GM21619 (cell line): ENCODE data around the gene ATOH8.

Source experiments
- ATAC-seq: cut with Tn5 transposase; IDR thresholded peaks from one replicate; pipeline ENCODE4 v1.9.1; 2021; ENCODE audit not compliant: unreplicated experiment

ATOH8 gene

DNA sequence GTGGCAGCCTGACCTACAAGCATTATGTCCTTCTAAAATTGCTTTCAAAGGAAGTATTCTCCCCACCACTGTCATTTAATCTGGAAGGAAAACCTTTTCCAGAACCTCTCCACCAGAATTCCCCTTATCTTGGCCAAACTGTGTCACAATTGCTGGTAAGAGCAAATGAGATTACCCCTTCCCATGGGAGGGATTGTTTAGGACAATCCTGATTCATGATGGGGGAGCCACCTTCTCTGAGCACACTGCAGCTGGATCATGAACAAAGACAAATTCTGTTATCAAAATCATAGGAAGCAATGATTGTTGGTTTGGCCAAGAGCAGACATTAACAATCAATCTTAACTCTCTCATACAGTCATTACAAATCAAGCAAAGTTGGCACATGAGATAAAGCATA, 18.1 kb upstream of the ATOH8 start:
- ATAC-seq: no peak

DNA sequence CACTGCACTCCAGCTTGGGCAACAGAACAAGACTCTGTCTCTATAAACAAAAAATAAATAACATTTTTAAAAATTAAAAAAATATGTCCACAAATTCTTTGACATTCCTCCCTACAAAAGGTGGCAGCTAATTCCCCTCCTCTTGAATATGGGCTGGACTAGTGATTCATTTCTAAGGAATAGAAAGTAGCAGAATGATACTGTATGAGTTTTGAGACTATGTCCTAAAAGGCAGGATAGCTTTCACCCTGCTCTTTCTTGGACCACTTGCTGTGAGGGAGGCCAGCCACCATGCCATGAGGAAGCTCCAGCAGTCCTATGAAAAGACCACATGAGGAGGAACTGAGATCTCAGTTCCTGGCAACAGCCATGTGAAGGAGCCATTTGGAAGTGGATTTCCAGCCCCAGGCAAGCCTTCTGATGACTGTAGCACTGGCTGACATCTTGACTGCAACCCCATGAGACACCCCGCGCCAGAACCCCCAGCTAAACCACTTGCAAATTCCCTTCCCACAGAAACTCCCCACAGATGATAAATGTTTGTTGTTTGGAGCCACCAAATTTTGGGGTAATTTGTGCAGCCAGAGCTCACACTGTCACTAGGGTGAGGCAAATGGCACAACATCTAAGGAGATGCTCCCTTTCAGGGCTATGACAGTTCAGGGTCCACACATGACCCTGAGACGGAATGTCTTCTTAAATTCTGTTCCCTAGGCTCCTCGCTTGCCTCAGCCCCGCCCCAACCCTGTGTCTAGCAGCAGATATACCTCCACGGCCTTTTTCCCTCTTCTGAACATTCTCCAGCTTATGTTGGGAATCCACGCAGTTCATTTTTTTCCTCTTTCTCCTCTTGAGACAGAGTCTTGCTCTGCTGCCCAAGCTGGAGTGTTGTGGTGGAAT, 17.1 kb upstream of the ATOH8 start:
- ATAC-seq: no peak

DNA sequence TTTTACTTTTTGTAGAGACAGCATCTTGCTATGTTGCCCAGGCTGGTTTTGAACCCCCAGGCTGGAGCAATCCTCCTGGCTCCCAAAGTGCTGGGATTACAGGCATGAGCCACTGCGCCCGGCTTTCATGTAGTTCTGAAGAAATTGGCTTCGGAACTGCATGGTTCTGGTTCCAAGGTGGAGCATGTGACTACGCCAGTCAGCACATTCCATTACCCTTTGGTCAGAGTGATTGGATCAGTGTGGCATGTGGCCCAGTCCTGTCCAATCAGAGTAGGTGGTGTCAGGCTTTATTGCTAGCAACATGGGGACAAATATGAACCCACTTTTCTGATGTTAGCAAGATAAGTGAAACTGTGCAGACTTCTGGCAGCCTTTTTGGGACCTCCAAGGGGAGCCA, 16.3 kb upstream of the ATOH8 start:
- ATAC-seq: no peak

DNA sequence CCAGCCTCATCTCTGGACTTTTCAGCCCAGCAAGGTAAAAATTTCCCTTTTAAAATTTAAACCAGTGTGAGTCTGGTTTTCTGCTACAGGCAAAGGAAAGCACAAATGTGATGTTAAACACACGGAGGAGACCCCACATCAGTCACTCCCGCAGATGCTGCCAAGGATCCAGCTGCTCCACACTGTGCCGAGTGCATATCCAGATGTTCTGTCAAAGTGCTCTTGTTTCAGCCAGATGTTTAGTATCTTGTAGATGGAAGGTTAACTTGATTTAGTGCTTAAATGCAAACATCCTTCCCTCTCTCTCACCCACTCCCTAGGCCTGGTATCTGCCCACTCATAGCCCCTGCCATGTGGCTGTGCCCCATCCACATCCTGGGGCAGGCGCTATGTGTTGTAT, 15.8 kb upstream of the ATOH8 start:
- no peak for ATAC-seq

DNA sequence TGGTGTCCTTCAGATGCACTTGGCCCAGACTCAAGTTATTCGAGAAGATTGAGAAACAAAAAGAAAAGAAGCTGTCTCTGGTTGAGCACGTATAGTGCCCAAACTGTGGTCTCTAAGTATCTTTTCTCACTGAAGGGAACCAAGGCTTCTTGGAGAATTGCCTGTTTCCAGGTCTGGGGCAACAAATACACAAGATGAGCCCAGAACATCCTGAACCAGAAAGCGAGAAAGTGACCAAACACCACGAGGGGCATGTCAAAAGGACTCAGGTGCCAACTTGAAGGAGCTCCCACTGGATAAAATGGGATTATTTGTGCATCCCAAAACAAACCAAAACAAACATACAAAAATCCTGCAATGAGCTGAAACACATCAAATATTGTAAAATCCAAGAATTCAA, 13.6 kb upstream of the ATOH8 start:
- no peak for ATAC-seq

DNA sequence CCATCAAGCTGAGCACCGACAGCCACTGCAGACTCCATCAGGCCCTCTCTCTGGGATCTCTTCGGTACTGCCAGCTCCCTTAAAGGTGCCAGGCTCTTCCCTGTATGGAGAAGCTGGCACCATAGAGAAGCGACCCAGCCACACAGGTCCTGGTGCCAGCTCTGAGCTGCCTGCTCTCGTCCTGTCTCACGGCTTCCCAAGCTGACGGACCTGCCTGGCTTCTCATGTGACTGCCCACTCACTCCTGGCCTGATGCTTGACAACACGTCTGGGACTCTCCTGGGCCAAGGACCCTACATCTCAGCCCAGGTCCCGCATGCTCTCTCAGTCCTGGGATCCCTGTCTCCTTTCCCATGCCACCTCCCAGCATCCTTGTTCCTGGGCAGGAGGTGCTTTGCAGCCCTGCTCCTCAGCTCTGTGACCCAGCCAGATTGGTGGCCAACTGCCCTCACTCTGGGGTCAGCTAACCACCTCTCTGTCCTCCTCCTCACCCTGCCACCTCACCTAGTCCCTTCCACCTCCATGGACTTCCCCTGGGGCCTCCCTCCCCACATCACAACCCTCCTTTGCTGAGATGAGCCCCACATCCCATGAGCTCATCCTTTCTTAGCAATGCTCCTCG, 12.5 kb upstream of the ATOH8 start:
- no peak for ATAC-seq

DNA sequence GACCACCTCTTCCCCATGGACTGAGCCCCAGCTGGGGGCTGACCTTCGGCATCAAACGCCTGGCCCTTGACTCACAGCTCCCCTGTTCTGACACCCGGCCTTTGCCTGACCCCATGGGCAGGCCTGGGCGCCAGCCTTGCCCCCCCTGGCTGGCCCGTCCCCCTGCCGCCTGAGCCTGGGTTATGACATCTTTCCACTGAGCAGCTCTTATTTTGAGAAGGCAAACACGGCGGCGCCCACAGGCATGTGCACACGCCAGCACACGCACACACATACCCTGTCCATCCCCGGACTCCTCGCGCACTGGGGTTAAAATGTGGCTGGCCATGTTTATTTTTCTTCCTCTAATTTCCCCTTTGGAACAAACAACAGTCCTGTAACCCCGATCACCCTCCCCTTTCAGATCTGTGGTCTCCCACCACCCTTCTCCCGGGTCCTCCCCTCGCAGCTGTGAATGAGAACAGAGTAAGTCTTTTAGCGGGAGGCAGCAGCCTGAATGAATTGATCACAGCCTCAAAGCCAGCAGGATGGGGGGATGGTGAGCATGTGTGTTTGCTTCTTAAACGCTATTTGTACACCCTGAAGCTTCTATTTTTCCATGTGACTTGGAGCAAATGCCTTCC, 11.8 kb upstream of the ATOH8 start:
- ATAC-seq: no peak

DNA sequence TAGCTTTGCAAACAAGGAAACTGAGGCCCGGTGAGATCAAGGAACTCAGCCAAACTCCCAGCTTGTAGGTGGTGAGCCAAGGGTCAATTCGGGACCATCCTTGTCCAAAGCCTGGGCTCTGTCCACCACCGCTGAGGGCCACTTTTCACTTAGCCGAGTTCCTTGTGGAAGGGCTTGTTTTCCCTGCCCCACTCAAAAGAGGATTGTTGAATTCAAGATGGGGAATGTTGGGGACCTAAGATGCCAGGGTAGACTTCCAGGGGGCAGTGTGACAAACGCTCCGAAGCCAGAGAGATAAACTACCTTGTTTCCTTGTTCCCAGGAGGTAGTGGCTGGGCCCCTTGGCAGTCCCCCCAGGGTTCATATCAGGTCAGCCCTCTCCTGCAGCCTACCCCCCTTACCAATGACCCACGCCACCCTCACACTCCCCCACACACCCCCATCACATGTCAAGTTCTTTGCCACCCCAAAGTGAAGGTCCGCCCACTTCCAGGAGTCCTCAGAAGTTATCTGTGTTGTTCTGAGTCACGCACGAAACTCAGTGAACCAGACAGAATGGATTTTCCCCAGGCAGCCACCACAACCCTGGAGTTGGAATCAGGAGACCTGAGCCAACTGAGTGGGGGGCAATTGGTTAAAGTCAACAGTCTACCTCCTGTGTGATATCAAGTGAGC, 10.3 kb upstream of the ATOH8 start:
- no peak for ATAC-seq

DNA sequence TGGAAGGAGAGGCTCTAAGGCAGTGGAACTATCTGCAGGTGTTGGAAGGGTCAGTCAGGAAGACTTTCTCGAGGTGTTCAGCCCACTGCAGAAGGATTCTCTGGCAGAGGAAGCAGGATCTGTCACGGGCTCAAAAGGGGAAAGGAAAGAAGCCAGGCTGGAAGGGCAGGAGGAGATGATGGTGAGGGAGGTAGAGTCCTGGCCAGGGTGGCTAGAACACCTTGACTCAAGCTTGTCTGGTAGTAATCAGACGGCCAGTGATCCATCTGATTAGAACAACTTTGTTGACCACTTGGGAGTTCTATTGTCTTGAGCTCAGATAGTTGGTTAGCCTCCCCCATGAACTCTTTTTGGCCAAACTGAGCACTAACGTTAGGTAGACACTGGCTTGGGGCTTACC, 9.7 kb upstream of the ATOH8 start:
- ATAC-seq: no peak

DNA sequence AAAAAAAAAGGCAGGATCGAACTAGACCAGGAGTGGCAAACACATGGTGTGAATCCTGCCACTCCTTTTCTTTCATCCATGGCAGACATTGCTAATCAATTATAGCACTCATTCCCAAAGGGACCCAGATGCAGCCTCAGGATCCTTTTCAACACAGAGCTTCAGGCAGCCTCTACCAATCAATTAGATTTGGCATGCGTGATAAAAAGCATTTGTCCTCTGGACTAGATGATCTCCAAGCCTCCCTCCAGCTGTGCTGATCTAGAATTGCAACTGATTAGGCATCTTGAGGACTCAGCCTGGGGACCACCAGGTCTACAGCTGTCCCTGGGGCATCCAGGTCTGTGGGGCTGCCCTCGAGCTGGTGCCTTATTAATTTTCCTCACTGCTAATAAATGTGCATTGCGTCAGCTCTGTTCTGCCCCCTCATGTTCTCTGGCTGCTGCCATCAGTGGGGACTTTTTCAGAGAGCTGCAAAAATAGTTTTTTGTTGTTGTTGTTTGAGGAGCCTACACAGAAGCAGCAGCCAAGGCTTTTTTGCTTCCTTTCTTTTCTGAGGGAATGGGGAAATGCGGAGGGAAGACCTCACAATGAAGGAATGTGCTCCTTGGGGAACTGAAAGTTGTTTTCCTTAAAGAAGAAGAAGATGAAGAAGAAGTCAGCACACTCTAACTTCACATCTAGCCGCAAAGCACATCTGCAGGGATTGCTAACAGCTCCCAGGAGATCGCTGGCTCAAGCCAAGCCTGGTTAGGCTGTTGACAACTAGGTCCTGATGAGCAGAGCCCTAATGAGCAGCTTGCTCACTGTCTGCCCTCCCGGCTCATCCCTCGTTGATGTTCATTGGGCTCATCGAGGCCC, 8.8 kb upstream of the ATOH8 start:
- ATAC-seq: no peak

DNA sequence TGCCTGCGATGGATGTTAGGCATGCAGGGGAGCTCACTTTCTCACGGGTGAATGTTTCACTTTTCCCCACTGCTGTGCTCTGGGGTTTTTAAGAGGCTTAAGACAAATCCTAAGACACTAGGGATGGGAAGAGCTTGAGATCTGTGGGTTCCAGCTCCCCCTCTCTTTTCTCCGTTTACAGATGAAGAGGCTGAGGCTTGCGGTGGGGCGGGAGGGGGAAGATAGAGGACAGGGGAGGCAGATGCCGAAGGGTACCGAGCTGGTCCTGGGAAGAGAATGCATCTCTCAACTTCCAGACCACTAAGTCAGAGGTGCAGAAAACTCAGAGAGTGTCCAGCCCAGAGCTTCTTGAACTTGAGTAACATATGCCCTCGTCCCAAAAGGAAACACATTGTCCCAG, 8.2 kb upstream of the ATOH8 start:
- ATAC-seq: no peak

DNA sequence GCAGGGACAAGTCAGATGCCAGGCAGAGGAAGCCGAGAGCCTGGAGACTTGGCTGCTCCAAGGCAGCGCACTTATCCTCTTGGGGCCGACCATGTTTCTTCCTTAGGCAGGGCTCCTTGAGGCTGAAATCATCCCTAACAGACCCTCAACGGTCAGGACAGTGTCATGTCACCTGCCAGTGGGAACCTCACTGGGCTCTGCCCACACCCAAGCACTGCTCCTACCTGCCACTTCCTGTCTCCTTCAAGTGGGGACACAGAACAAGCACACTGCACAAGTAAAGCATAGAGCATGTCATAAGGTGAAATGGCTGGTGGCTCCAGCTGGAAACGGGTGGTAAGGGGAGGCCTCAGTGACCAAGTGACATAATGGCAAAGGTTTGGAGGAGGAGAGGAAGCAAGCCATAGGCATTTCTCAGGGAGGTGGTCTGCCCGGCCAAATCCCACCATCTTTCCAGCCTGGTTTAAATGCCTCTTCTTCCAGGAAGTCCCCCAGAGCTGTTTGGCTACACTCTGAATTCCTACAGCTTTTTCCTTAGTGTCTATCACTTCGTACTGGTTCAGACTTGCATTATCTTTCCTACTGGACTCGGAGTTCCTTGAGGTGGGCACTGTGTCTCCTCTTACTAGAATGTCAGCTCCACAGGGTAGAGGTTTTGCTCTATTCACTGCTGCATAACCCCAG, 7.3 kb upstream of the ATOH8 start:
- no peak for ATAC-seq

DNA sequence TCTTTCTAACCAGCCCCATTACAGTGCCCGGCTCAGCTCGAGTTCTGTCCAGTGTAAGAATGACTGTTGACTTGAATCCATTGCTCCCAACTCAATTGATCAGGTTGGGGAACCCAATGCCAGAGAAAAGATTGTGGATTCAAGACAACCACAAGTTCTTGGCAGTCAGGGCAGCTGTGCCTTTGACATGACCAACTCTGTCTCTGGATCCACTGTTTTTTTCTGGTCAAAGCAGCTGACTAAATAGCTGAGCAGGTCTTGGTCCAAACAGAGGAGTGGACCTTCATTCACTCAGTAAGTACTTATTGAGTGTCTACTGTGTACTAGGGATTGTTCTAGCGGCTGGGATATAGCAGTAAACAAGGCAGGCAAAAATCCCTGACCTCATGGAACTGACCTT, 6.3 kb upstream of the ATOH8 start:
- no peak for ATAC-seq

DNA sequence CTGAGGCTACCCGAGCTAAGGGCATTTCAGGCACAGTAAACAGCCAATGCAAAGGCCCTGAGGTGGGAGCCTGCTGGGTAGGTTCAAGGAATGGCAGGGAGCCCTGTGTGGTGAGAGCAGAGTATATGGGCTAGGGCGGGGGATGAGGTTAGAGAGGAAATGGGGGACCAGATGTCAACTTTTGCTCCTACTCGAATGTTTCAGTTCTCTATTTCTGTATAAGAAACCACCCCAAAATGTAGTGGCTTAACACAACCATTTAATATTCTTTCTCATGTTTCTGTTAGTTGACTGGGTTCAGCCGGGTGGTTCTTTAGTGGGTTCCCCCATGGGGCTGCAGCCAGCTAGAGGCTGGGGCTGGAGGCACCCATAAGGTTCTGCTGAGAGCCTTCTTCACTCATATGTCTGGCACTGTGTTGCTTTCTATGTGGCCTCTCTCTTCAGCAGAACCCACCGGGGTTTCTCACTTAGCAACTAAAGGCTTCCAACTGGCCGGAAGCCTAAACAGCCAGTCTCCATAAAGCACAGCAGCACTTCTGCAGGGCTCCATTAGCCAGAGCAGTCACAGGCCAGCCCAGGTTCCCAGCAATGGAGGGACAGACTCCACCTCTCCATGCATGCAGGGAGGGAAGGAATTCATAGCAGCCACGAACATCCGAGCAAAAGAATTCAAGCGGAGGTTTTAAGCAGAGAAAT, 5.6 kb upstream of the ATOH8 start:
- ATAC-seq: peak; percentile 58

DNA sequence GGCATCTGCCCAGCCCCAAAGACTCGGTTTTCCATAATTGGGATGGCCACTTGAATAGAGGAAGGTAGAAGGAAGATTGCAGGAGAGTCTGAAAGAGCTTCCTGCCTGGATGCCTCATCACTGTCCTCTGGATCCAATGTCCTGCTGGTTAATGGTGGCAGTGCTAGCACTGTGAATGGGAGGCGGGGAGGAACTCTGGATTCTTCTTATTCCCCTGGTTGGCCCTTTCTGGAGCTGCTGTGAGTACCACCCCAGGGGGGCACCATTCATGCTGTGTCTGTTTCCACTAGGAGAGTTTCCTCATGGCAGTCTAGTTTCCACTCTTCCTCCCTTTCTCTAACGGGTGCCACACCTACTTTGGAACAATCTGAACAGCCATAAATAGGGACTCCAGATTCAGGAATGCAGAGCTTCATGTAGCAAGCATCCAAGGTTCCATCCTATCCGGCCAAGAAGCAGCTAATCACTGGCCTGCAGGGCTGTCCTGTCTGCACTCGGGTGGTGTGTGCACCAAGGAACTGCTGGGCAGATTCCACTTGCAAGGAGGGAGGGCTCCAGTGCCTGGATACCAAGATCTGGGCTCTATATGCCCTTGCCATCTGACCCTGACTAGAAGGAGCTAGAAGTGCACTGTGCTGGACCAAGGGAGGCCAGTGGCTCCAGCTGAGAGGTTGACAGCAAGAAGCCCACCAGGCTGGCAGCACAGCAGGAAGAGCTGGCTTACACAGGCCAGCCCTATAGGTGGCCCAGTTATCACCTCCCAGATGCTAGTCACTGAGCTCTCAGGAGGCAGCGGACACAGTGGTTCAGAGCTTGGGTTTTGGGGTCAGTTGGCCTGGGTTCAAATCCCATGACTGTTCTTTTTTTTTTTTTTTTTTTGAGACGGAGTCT, 4.6 kb upstream of the ATOH8 start:
- ATAC-seq: no peak

DNA sequence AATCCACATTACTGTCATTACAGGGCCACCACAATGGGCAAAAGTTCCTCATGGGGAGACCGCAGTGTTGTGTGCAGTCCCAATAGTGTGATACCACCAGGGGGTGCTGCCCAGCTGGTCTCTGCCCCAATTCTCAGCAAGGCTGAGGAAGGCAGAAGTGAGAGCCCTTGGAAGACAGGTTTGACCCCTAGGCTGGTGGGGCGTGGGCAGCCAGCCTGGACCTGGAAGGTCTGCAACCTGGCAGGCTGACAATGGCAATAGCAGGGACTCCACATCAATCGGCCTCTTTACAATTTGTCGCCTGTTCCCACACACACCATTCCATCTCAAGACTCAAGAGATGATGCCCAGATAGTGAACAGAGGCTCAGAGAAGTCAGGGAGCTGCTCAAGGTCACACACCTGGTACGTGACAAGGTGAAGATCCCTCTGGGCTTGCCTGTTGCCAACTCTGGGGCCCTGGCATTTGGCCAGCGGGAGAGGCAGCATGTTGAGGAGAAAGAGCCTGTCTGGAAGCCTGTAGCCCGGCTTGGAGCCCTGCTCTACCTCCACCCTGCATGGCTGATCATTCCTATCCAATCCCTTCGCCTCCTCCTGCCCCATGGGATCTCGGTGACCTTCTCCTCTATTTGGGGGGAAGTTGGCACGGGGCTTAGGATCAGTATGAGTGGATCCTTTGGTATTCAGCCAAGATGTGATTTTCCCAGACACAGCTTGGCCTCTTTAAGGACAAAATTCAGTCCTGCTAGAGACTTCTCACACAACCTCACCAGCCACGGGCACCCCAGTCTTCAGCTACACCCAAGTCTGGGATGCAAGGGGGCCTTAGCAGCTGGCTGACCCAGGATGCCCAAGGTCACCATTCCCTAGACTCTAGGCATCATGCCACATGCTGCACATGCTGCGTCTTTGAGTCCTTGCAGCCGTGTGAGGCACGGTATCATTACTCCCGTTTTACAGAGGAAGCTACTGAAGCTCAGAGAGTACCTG, 2.9 kb upstream of the ATOH8 start:
- no peak for ATAC-seq

DNA sequence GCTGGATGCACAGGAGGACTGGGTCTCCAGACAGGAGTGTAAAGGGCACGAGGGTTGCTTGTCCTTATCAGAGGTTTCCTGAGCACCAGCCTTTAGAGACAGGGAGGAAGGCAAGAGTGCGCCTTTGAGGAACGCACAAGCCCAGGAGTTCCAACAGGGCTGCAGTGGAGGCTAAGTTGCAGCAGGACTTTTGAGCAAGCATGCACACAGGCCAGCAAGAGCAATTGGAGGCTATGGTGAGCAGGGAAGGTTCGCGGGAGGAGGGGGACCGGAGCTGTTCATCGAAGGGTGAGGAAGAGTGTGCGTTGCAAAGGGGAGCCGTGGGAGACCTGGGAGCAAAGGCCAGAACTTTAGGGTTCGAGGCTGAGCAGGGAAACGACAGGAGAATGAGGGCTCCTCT, 2.2 kb upstream of the ATOH8 start:
- ATAC-seq: no peak
